HepG2 (cell line): Measurements from ENCODE around the gene CCR2.

ENCODE experiments used
- BHLHE40 ChIP-seq: IDR thresholded peaks from 2 replicates; pipeline ENCODE4 v1.6.1; 2011; ENCODE audit warnings: low read length, improper control_type of control experiment
- HDAC6 ChIP-seq: fragments of 200-600 bp; sonication (generic); IDR thresholded peaks from 2 replicates; pipeline ENCODE4 v1.7.0; 2017; ENCODE audit warnings: mild to moderate bottlenecking, antibody characterized with exemption, low read length, low read depth
- HNF4G ChIP-seq, 2 experiments: sonication (generic) in 1 of 2; formaldehyde crosslinking in 1 of 2; IDR thresholded peaks; 2 replicates each; pipeline versions ENCODE4 v1.4.0 to v1.6.1; 2011 to 2020; ENCODE audit warnings: borderline replicate concordance in 2 of 2, low read depth in 2 of 2, mild to moderate bottlenecking in 2 of 2, low read length in 1 of 2, missing genetic modification reagents in 1 of 2, moderate library complexity in 1 of 2
- HOXA5 ChIP-seq: sonication (generic); formaldehyde crosslinking; IDR thresholded peaks from 2 replicates; pipeline ENCODE4 v1.4.0; 2020; ENCODE audit warnings: missing genetic modification reagents
- ZNF138 ChIP-seq: sonication (generic); formaldehyde crosslinking; IDR thresholded peaks from 2 replicates; pipeline ENCODE4 v1.5.0; 2020; ENCODE audit warnings: mild to moderate bottlenecking, low read depth, missing genetic modification reagents
- ZNF280D ChIP-seq: sonication (generic); formaldehyde crosslinking; IDR thresholded peaks from 2 replicates; pipeline ENCODE4 v1.5.1; 2020; ENCODE audit warnings: mild to moderate bottlenecking, missing genetic modification reagents

DNA sequence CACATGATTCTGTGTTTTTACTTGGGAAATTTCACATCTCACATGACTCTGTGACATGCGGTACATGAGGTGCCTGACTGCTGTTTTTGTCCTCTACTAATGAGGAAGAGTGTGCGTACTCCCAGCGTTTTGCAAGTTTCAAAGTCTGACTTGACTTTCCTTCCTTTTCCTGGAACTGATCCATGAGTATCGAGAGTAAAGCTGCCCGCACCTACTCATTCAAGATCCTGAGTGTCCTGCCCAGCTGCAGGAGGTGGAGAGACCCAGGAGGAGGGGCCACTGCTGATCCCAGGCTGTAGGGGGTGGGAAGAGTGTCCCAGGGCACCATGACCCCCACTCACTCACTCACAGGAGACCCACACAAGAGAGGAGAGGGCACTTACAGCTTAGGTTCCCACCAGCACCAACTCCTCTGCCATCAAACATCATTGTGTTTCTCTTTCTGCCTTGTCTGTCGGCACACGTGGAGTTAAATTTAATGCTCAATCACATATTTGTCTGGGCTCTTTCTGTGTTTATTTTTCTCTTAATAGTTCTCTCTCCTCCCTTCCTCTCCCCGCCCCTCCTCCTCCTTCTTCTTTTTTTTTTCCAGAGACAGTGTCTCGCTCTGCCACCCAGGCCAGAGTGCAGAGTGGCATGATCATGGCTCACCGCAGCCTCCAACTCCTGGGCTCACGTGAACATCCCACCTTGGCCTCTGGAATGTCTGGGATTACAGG lies 51.5 kb downstream of the CCR2 start:
- TF ChIP-seq HOXA5 (no peak), HDAC6 (no peak), ZNF138 (CRISPR knock-in tag) (no peak), ZNF280D (CRISPR knock-in tag) (no peak), BHLHE40 (no peak), HNF4G (IDR thresholded peaks at IDR 0.05; ENCODE audit: borderline replicate concordance, low read depth, low read length) (no peak), HNF4G (CRISPR knock-in tag; IDR thresholded peaks at IDR 0.05; ENCODE audit: borderline replicate concordance, low read depth) (no peak)
